Tibial artery (tissue), 4 donors: ENCODE data around the gene ITGA6.

ENCODE experiments used
- DNase-seq, 2 donors: peaks; one replicate each; pipeline ENCODE4 v3.0.0-alpha.2; 2019
- H3K27ac ChIP-seq, 2 donors: fragments of 200-600 bp; sonication (generic) in 1 of 2; 1 replicate in 1 of 2; 2 replicates in 1 of 2; pipeline ENCODE4 v1.5.1; 2018 to 2019; ENCODE audit warnings: mild to moderate bottlenecking in 1 of 2
- H3K27me3 ChIP-seq, 2 donors: fragments of 200-600 bp; sonication (generic) in 1 of 2; one replicate each; pipeline versions ENCODE4 v1.5.1 to v1.6.0; 2016 to 2019
- H3K36me3 ChIP-seq, 3 donors: fragments of 200-600 bp; sonication (generic) in 2 of 3; one replicate each; pipeline ENCODE4 v1.5.1; 2016 to 2019; ENCODE audit warnings: mild to moderate bottlenecking in 2 of 3
- H3K4me1 ChIP-seq, 4 donors: fragments of 200-600 bp; sonication (generic) in 2 of 4; 1 replicate in 3 of 4; 2 replicates in 1 of 4; pipeline ENCODE4 v1.5.1; 2016 to 2019
- H3K4me3 ChIP-seq, 2 donors: fragments of 200-600 bp; sonication (generic) in 1 of 2; 1 replicate in 1 of 2; 2 replicates in 1 of 2; pipeline ENCODE4 v1.5.1; 2018 to 2019; ENCODE audit warnings: mild to moderate bottlenecking in 2 of 2
- H3K9me3 ChIP-seq, 3 donors: fragments of 200-600 bp; sonication (generic) in 1 of 3; one replicate each; pipeline ENCODE4 v1.5.1; 2016 to 2019
- CTCF ChIP-seq, 2 experiments: fragments of 200-600 bp in 1 of 2; fragments of 450-650 bp in 1 of 2; IDR thresholded peaks; one replicate each; pipeline ENCODE4 v1.5.1; 2017 to 2019; ENCODE audit warnings: antibody characterized with exemption in 2 of 2, mild to moderate bottlenecking in 1 of 2, moderate library complexity in 1 of 2
- intact Hi-C: fragments of 100-400 bp; cut with DNase I; formaldehyde crosslinking; loops from one replicate; pipeline ENCODE4 v1.15.0; 2023; ENCODE audit warnings: low total_unique reads

The ITGA6 gene

GRCh38 chr2:172478353-172478752 lies 51.0 kb downstream of the ITGA6 start:
- intact Hi-C loops = no loop called here
- peaks cover 0 to 20% (median 11%) of the 10 kb centered on the region in 3 donors for H3K36me3 ChIP-seq

GRCh38 chr2:172480301-172481218 lies 53.2 kb downstream of the ITGA6 start:
- no peaks in the 10 kb centered on the region for H3K27me3 ChIP-seq
- H3K27ac ChIP-seq = no peak overlapping the region
- intact Hi-C loops = no loop called here
- peaks cover 0 to 6% (median 0%) of the 10 kb centered on the region in 4 donors for H3K4me1 ChIP-seq
- peaks cover 0 to 25% (median 0%) of the 10 kb centered on the region in 3 donors for H3K36me3 ChIP-seq
- H3K9me3 ChIP-seq = no peaks in the 10 kb centered on the region
- no peak overlapping the region for H3K4me3 ChIP-seq
- no peak for DNase-seq
- TF ChIP-seq CTCF (IDR thresholded peaks at IDR 0.05) = no peak

More at GRCh38 chr2:172478353-172478752, 51.0 kb downstream of the ITGA6 start:
- no peak for TF ChIP-seq CTCF (IDR thresholded peaks at IDR 0.05)
- Histone ChIP-seq H3K27ac (no peak overlapping the region), H3K4me1 (peaks cover 0 to 6% (median 0%) of the 10 kb centered on the region in 4 donors), H3K9me3 (no peaks in the 10 kb centered on the region), H3K4me3 (no peak overlapping the region), H3K27me3 (no peaks in the 10 kb centered on the region)
- no peak for DNase-seq

GRCh38 chr2:172481507-172482262 lies 54.3 kb downstream of the ITGA6 start:
- DNase-seq = no peak
- Histone ChIP-seq H3K4me1 (peaks cover 0 to 6% (median 0%) of the 10 kb centered on the region in 4 donors), H3K4me3 (no peak overlapping the region), H3K27me3 (no peaks in the 10 kb centered on the region), H3K36me3 (peaks cover 0 to 28% (median 0%) of the 10 kb centered on the region in 3 donors), H3K27ac (no peak overlapping the region), H3K9me3 (no peaks in the 10 kb centered on the region)
- intact Hi-C loops = no loop called here
- TF ChIP-seq CTCF (IDR thresholded peaks at IDR 0.05) = no peak

- no peaks in the 10 kb centered on the region for H3K27me3 ChIP-seq
- no peak for DNase-seq
- no peak overlapping the region for H3K27ac ChIP-seq
- H3K4me3 ChIP-seq = no peak overlapping the region
- peaks cover 0 to 6% (median 0%) of the 10 kb centered on the region in 4 donors for H3K4me1 ChIP-seq
- H3K9me3 ChIP-seq = no peaks in the 10 kb centered on the region
- H3K36me3 ChIP-seq = peaks cover 6 to 48% (median 22%) of the 10 kb centered on the region in 3 donors
- TF ChIP-seq CTCF (IDR thresholded peaks at IDR 0.05) = no peak
- intact Hi-C loops = no loop called here
Measured at GRCh38 chr2:172484253-172484652, 56.9 kb downstream of the ITGA6 start.

GRCh38 chr2:172484706-172485105 lies 57.3 kb downstream of the ITGA6 start:
- H3K9me3 ChIP-seq = no peaks in the 10 kb centered on the region
- intact Hi-C loops = no loop called here
- no peak overlapping the region for H3K27ac ChIP-seq
- H3K4me3 ChIP-seq = no peak overlapping the region
- TF ChIP-seq CTCF (IDR thresholded peaks at IDR 0.05) = no peak
- no peak for DNase-seq
- no peaks in the 10 kb centered on the region for H3K27me3 ChIP-seq
- peaks cover 6 to 49% (median 22%) of the 10 kb centered on the region in 3 donors for H3K36me3 ChIP-seq
- H3K4me1 ChIP-seq = peaks cover 0 to 6% (median 0%) of the 10 kb centered on the region in 4 donors
